Measurements from ENCODE around the gene CST5.
"Not testable (repeated sequence)": the region's sequence is repeated elsewhere in the genome, so short reads cannot be mapped to it uniquely, and the experiment has no call there.

CST5 gene

GRCh38 chr20:23890867-23891266 lies 11.3 kb upstream of the CST5 start:
- not testable (repeated sequence) for H3K27ac ChIP-seq (ENCODE audit: low read depth in 2 of 2, low read length in 2 of 2); H3K9ac ChIP-seq (ENCODE audit: low read depth in 1 of 2, low read length in 2 of 2); H3K4me1 ChIP-seq (ENCODE audit: control insufficient read depth in 2 of 2, insufficient read depth in 2 of 2, low read length in 2 of 2); H3K4me3 ChIP-seq (ENCODE audit: low read length in 2 of 2); H3K36me3 ChIP-seq (ENCODE audit: control insufficient read depth in 2 of 2, insufficient read depth in 2 of 2, low read length in 2 of 2); H3K27me3 ChIP-seq (ENCODE audit: control insufficient read depth in 2 of 2, insufficient read depth in 2 of 2, low read length in 2 of 2); H3K9me3 ChIP-seq (ENCODE audit: control insufficient read depth in 2 of 2, low read length in 2 of 2)

- no peak overlapping the region for H3K4me3 ChIP-seq (ENCODE audit: low read length in 2 of 2)
- no peaks in the 10 kb centered on the region for H3K4me1 ChIP-seq (ENCODE audit: control insufficient read depth in 2 of 2, insufficient read depth in 2 of 2, low read length in 2 of 2)
- no peaks in the 10 kb centered on the region for H3K27me3 ChIP-seq (ENCODE audit: control insufficient read depth in 2 of 2, insufficient read depth in 2 of 2, low read length in 2 of 2)
- no peaks in the 10 kb centered on the region for H3K36me3 ChIP-seq (ENCODE audit: control insufficient read depth in 2 of 2, insufficient read depth in 2 of 2, low read length in 2 of 2)
- H3K9ac ChIP-seq (ENCODE audit: low read depth in 1 of 2, low read length in 2 of 2), result no peak overlapping the region
- H3K9me3 ChIP-seq (ENCODE audit: control insufficient read depth in 2 of 2, low read length in 2 of 2), result no peaks in the 10 kb centered on the region
- H3K27ac ChIP-seq (ENCODE audit: low read depth in 2 of 2, low read length in 2 of 2), result no peak overlapping the region
These were observed 10.2 kb upstream of the CST5 start for GRCh38 chr20:23889775-23890187.

GRCh38 chr20:23887856-23888255 lies 8.3 kb upstream of the CST5 start:
- Histone ChIP-seq H3K27ac (ENCODE audit: low read depth in 2 of 2, low read length in 2 of 2) (no peak overlapping the region), H3K4me1 (ENCODE audit: control insufficient read depth in 2 of 2, insufficient read depth in 2 of 2, low read length in 2 of 2) (no peaks in the 10 kb centered on the region), H3K4me3 (ENCODE audit: low read length in 2 of 2) (no peak overlapping the region), H3K36me3 (ENCODE audit: control insufficient read depth in 2 of 2, insufficient read depth in 2 of 2, low read length in 2 of 2) (no peaks in the 10 kb centered on the region), H3K9ac (ENCODE audit: low read depth in 1 of 2, low read length in 2 of 2) (no peak overlapping the region), H3K9me3 (ENCODE audit: control insufficient read depth in 2 of 2, low read length in 2 of 2) (no peaks in the 10 kb centered on the region), H3K27me3 (ENCODE audit: control insufficient read depth in 2 of 2, insufficient read depth in 2 of 2, low read length in 2 of 2) (no peaks in the 10 kb centered on the region)

GRCh38 chr20:23884771-23885162 lies 5.2 kb upstream of the CST5 start:
- H3K4me3 ChIP-seq (ENCODE audit: low read length in 2 of 2), result no peak overlapping the region

GRCh38 chr20:23884136-23884770 lies 4.7 kb upstream of the CST5 start:
- no peaks in the 10 kb centered on the region for H3K36me3 ChIP-seq (ENCODE audit: control insufficient read depth in 2 of 2, insufficient read depth in 2 of 2, low read length in 2 of 2)
- no peaks in the 10 kb centered on the region for H3K27me3 ChIP-seq (ENCODE audit: control insufficient read depth in 2 of 2, insufficient read depth in 2 of 2, low read length in 2 of 2)
- H3K27ac ChIP-seq (ENCODE audit: low read depth in 2 of 2, low read length in 2 of 2), result no peak overlapping the region
- no peak overlapping the region for H3K9ac ChIP-seq (ENCODE audit: low read depth in 1 of 2, low read length in 2 of 2)
- no peaks in the 10 kb centered on the region for H3K4me1 ChIP-seq (ENCODE audit: control insufficient read depth in 2 of 2, insufficient read depth in 2 of 2, low read length in 2 of 2)
- H3K4me3 ChIP-seq (ENCODE audit: low read length in 2 of 2), result no peak overlapping the region
- no peaks in the 10 kb centered on the region for H3K9me3 ChIP-seq (ENCODE audit: control insufficient read depth in 2 of 2, low read length in 2 of 2)

More at GRCh38 chr20:23884771-23885162, 5.2 kb upstream of the CST5 start:
- Histone ChIP-seq H3K27me3 (ENCODE audit: control insufficient read depth in 2 of 2, insufficient read depth in 2 of 2, low read length in 2 of 2) (no peaks in the 10 kb centered on the region), H3K4me1 (ENCODE audit: control insufficient read depth in 2 of 2, insufficient read depth in 2 of 2, low read length in 2 of 2) (no peaks in the 10 kb centered on the region), H3K27ac (ENCODE audit: low read depth in 2 of 2, low read length in 2 of 2) (no peak overlapping the region), H3K9ac (ENCODE audit: low read depth in 1 of 2, low read length in 2 of 2) (no peak overlapping the region), H3K9me3 (ENCODE audit: control insufficient read depth in 2 of 2, low read length in 2 of 2) (no peaks in the 10 kb centered on the region), H3K36me3 (ENCODE audit: control insufficient read depth in 2 of 2, insufficient read depth in 2 of 2, low read length in 2 of 2) (no peaks in the 10 kb centered on the region)

- no peak overlapping the region for H3K4me3 ChIP-seq (ENCODE audit: low read length in 2 of 2)
- H3K9ac ChIP-seq (ENCODE audit: low read depth in 1 of 2, low read length in 2 of 2), result no peak overlapping the region
- no peaks in the 10 kb centered on the region for H3K9me3 ChIP-seq (ENCODE audit: control insufficient read depth in 2 of 2, low read length in 2 of 2)
- H3K27me3 ChIP-seq (ENCODE audit: control insufficient read depth in 2 of 2, insufficient read depth in 2 of 2, low read length in 2 of 2), result no peaks in the 10 kb centered on the region
- no peak overlapping the region for H3K27ac ChIP-seq (ENCODE audit: low read depth in 2 of 2, low read length in 2 of 2)
- no peaks in the 10 kb centered on the region for H3K4me1 ChIP-seq (ENCODE audit: control insufficient read depth in 2 of 2, insufficient read depth in 2 of 2, low read length in 2 of 2)
- no peaks in the 10 kb centered on the region for H3K36me3 ChIP-seq (ENCODE audit: control insufficient read depth in 2 of 2, insufficient read depth in 2 of 2, low read length in 2 of 2)
These were observed 1.8 kb upstream of the CST5 start for GRCh38 chr20:23881371-23881770.

- H3K4me1 ChIP-seq (ENCODE audit: control insufficient read depth in 2 of 2, insufficient read depth in 2 of 2, low read length in 2 of 2), result no peaks in the 10 kb centered on the region
- no peaks in the 10 kb centered on the region for H3K9me3 ChIP-seq (ENCODE audit: control insufficient read depth in 2 of 2, low read length in 2 of 2)
- H3K27ac ChIP-seq (ENCODE audit: low read depth in 2 of 2, low read length in 2 of 2), result no peak overlapping the region
- no peak overlapping the region for H3K4me3 ChIP-seq (ENCODE audit: low read length in 2 of 2)
- no peaks in the 10 kb centered on the region for H3K36me3 ChIP-seq (ENCODE audit: control insufficient read depth in 2 of 2, insufficient read depth in 2 of 2, low read length in 2 of 2)
- no peaks in the 10 kb centered on the region for H3K27me3 ChIP-seq (ENCODE audit: control insufficient read depth in 2 of 2, insufficient read depth in 2 of 2, low read length in 2 of 2)
- no peak overlapping the region for H3K9ac ChIP-seq (ENCODE audit: low read depth in 1 of 2, low read length in 2 of 2)
These were observed 869 bp upstream of the CST5 start for GRCh38 chr20:23880417-23880816.

- no peak overlapping the region for H3K9ac ChIP-seq (ENCODE audit: low read depth in 1 of 2, low read length in 2 of 2)
- H3K27me3 ChIP-seq (ENCODE audit: control insufficient read depth in 2 of 2, insufficient read depth in 2 of 2, low read length in 2 of 2), result no peaks in the 10 kb centered on the region
- no peak overlapping the region for H3K4me3 ChIP-seq (ENCODE audit: low read length in 2 of 2)
- H3K36me3 ChIP-seq (ENCODE audit: control insufficient read depth in 2 of 2, insufficient read depth in 2 of 2, low read length in 2 of 2), result no peaks in the 10 kb centered on the region
- H3K9me3 ChIP-seq (ENCODE audit: control insufficient read depth in 2 of 2, low read length in 2 of 2), result no peaks in the 10 kb centered on the region
- H3K4me1 ChIP-seq (ENCODE audit: control insufficient read depth in 2 of 2, insufficient read depth in 2 of 2, low read length in 2 of 2), result no peaks in the 10 kb centered on the region
- H3K27ac ChIP-seq (ENCODE audit: low read depth in 2 of 2, low read length in 2 of 2), result no peak overlapping the region
These were observed 345 bp upstream of the CST5 start for GRCh38 chr20:23879811-23880374.

- Histone ChIP-seq H3K4me3 (ENCODE audit: low read length in 2 of 2) (no peak overlapping the region), H3K9me3 (ENCODE audit: control insufficient read depth in 2 of 2, low read length in 2 of 2) (no peaks in the 10 kb centered on the region), H3K27me3 (ENCODE audit: control insufficient read depth in 2 of 2, insufficient read depth in 2 of 2, low read length in 2 of 2) (no peaks in the 10 kb centered on the region), H3K9ac (ENCODE audit: low read depth in 1 of 2, low read length in 2 of 2) (no peak overlapping the region), H3K27ac (ENCODE audit: low read depth in 2 of 2, low read length in 2 of 2) (no peak overlapping the region), H3K36me3 (ENCODE audit: control insufficient read depth in 2 of 2, insufficient read depth in 2 of 2, low read length in 2 of 2) (no peaks in the 10 kb centered on the region), H3K4me1 (ENCODE audit: control insufficient read depth in 2 of 2, insufficient read depth in 2 of 2, low read length in 2 of 2) (no peaks in the 10 kb centered on the region)
These were observed 761 bp downstream of the CST5 start for GRCh38 chr20:23878787-23879186.

GRCh38 chr20:23878016-23878542 lies 1.5 kb downstream of the CST5 start:
- not testable (repeated sequence) for H3K4me3 ChIP-seq (ENCODE audit: low read length in 2 of 2); H3K9ac ChIP-seq (ENCODE audit: low read depth in 1 of 2, low read length in 2 of 2); H3K27ac ChIP-seq (ENCODE audit: low read depth in 2 of 2, low read length in 2 of 2); H3K4me1 ChIP-seq (ENCODE audit: control insufficient read depth in 2 of 2, insufficient read depth in 2 of 2, low read length in 2 of 2); H3K9me3 ChIP-seq (ENCODE audit: control insufficient read depth in 2 of 2, low read length in 2 of 2); H3K36me3 ChIP-seq (ENCODE audit: control insufficient read depth in 2 of 2, insufficient read depth in 2 of 2, low read length in 2 of 2); H3K27me3 ChIP-seq (ENCODE audit: control insufficient read depth in 2 of 2, insufficient read depth in 2 of 2, low read length in 2 of 2)
